ENCODE results near the gene NECAP2. TPM values are rescaled to one million over a fixed set of nuclear protein-coding genes. Genes with fewer than 3 reads are reported as not detected.
"Not testable (repeated sequence)": the region's sequence is repeated elsewhere in the genome, so short reads cannot be mapped to it uniquely, and the experiment has no call there.

The NECAP2 gene
- total RNA-seq, 1 donor from 2014 or later, result 48.2 TPM

GRCh38 chr1:16478091-16478490 lies 37.6 kb downstream of the NECAP2 start:
- Mint-ChIP-seq H3K27me3 (no peaks in the 10 kb centered on the region), H3K36me3 (peaks cover 15% of the 10 kb centered on the region), H3K4me3 (no peak overlapping the region), H3K9me3 (no peaks in the 10 kb centered on the region), H3K27ac (no peak overlapping the region), H3K4me1 (ENCODE audit: unreplicated experiment) (no peaks in the 10 kb centered on the region)
- TF ChIP-seq CTCF (conservative IDR thresholded peaks at IDR 0.05), result no peak
- no peak for DNase-seq (ENCODE audit: extremely low spot score, unreplicated experiment)

GRCh38 chr1:16483146-16483545 lies 42.6 kb downstream of the NECAP2 start:
- not testable (repeated sequence) for H3K27ac Mint-ChIP-seq; H3K9me3 Mint-ChIP-seq; H3K4me1 Mint-ChIP-seq (ENCODE audit: unreplicated experiment); H3K27me3 Mint-ChIP-seq; DNase-seq (ENCODE audit: extremely low spot score, unreplicated experiment); H3K36me3 Mint-ChIP-seq; H3K4me3 Mint-ChIP-seq

- not testable (repeated sequence) for H3K9me3 Mint-ChIP-seq; H3K36me3 Mint-ChIP-seq; H3K27ac Mint-ChIP-seq; DNase-seq (ENCODE audit: extremely low spot score, unreplicated experiment); H3K4me3 Mint-ChIP-seq; H3K4me1 Mint-ChIP-seq (ENCODE audit: unreplicated experiment); H3K27me3 Mint-ChIP-seq
Measured at GRCh38 chr1:16483639-16484500, 43.3 kb downstream of the NECAP2 start.

- H3K9me3 Mint-ChIP-seq, result no peaks in the 10 kb centered on the region
- no peaks in the 10 kb centered on the region for H3K4me1 Mint-ChIP-seq (ENCODE audit: unreplicated experiment)
- H3K27ac Mint-ChIP-seq, result no peak overlapping the region
- DNase-seq (ENCODE audit: extremely low spot score, unreplicated experiment), result no peak
- no peaks in the 10 kb centered on the region for H3K27me3 Mint-ChIP-seq
- H3K36me3 Mint-ChIP-seq, result peaks cover 7% of the 10 kb centered on the region
- no peak overlapping the region for H3K4me3 Mint-ChIP-seq
- TF ChIP-seq CTCF (conservative IDR thresholded peaks at IDR 0.05), result no peak
Measured at GRCh38 chr1:16484501-16484835, 43.9 kb downstream of the NECAP2 start.

- Mint-ChIP-seq H3K36me3 (peaks cover 7% of the 10 kb centered on the region), H3K4me1 (ENCODE audit: unreplicated experiment) (no peaks in the 10 kb centered on the region), H3K9me3 (no peaks in the 10 kb centered on the region), H3K27me3 (no peaks in the 10 kb centered on the region), H3K27ac (no peak overlapping the region), H3K4me3 (no peak overlapping the region)
- DNase-seq (ENCODE audit: extremely low spot score, unreplicated experiment), result no peak
- TF ChIP-seq CTCF (conservative IDR thresholded peaks at IDR 0.05), result no peak
Measured at GRCh38 chr1:16484931-16485330, 44.4 kb downstream of the NECAP2 start.

GRCh38 chr1:16486316-16486715 lies 45.8 kb downstream of the NECAP2 start:
- not testable (repeated sequence) for H3K4me1 Mint-ChIP-seq (ENCODE audit: unreplicated experiment); H3K36me3 Mint-ChIP-seq; H3K27ac Mint-ChIP-seq; H3K9me3 Mint-ChIP-seq; H3K27me3 Mint-ChIP-seq; DNase-seq (ENCODE audit: extremely low spot score, unreplicated experiment); H3K4me3 Mint-ChIP-seq

- H3K27me3 Mint-ChIP-seq; DNase-seq (ENCODE audit: extremely low spot score, unreplicated experiment); H3K36me3 Mint-ChIP-seq; H3K4me1 Mint-ChIP-seq (ENCODE audit: unreplicated experiment); H3K9me3 Mint-ChIP-seq; H3K27ac Mint-ChIP-seq; H3K4me3 Mint-ChIP-seq: not testable (repeated sequence)
Measured at GRCh38 chr1:16487011-16487410, 46.5 kb downstream of the NECAP2 start.

- DNase-seq (ENCODE audit: extremely low spot score, unreplicated experiment); H3K9me3 Mint-ChIP-seq; H3K4me3 Mint-ChIP-seq; H3K36me3 Mint-ChIP-seq; H3K27ac Mint-ChIP-seq; H3K27me3 Mint-ChIP-seq; H3K4me1 Mint-ChIP-seq (ENCODE audit: unreplicated experiment): not testable (repeated sequence)
Measured at GRCh38 chr1:16489195-16489880, 48.8 kb downstream of the NECAP2 start.

All from type B pancreatic cell (in vitro differentiated cells).